Measurements from ENCODE around the gene HGFAC.

- no peak for TF ChIP-seq CTCF (IDR thresholded peaks at IDR 0.05; ENCODE audit: insufficient read depth, low read length)
- no peak for TF ChIP-seq GABPA (IDR thresholded peaks at IDR 0.05; ENCODE audit: low read depth)
- TF ChIP-seq POLR2AphosphoS5 (IDR thresholded peaks at IDR 0.05; ENCODE audit: low read depth) = no peak
- no peak for TF ChIP-seq SPI1 (IDR thresholded peaks at IDR 0.05; ENCODE audit: borderline replicate concordance, low read depth)
- TF ChIP-seq REST (IDR thresholded peaks at IDR 0.05; ENCODE audit: insufficient replicate concordance, low read depth) = no peak
Observed at GRCh38 chr4:3405176-3405575, 36.6 kb upstream of the HGFAC start.
